GM12891 (cell line): ENCODE data around the gene TNK2.

ENCODE experiments used
- DNase-seq: peaks from one replicate; pipeline ENCODE4 v3.0.0; 2011; ENCODE audit warnings: low spot score; ENCODE audit not compliant: insufficient read length
- FAIRE-seq: peaks from 2 replicates; lab custom pipeline; 2011; peaks lifted over from hg19 to GRCh38; lab: Jason Lieb, UNC
- PAX5 ChIP-seq: IDR thresholded peaks from 2 replicates; pipeline ENCODE4 v1.6.1; 2011; ENCODE audit warnings: low read length, moderate library complexity, mild to moderate bottlenecking; ENCODE audit not compliant: insufficient read depth, severe bottlenecking
- POLR2A ChIP-seq: IDR thresholded peaks from 2 replicates; pipeline ENCODE4 v1.6.1; 2011; ENCODE audit warnings: low read depth, low read length, control low read depth
- POLR2AphosphoS5 ChIP-seq: IDR thresholded peaks from 2 replicates; pipeline ENCODE4 v1.6.1; 2011; ENCODE audit warnings: low read depth, low read length, control low read depth
- POU2F2 ChIP-seq: IDR thresholded peaks from 2 replicates; pipeline ENCODE4 v1.6.1; 2011; ENCODE audit warnings: low read depth, mild to moderate bottlenecking, control low read depth, low read length, moderate library complexity
- SPI1 ChIP-seq: IDR thresholded peaks from 2 replicates; pipeline ENCODE4 v1.6.1; 2011; ENCODE audit warnings: low read depth, low read length, control low read depth
- TAF1 ChIP-seq: IDR thresholded peaks from 2 replicates; pipeline ENCODE4 v1.6.1; 2011; ENCODE audit warnings: low read depth, low read length, control low read depth

The TNK2 gene

DNA sequence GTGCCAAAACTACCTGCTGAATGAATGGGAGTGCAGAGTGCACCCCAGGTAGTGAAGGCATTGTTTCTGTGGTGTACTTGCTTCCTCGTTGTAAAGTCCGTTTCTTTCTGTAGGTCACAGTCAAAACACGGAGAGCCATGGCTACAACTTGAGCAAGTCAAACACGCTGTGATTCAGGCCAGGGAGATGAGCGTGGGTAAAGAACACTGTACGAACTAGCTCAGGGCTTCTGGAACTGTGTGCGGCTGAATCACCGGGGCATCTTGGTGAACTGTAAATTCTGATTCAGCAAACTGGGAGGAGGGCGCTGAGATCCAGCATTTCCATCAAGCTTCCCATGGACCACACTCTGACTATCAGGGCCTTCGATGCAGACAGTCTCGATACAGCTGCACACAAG lies 5.0 kb upstream of the TNK2 start:
- FAIRE-seq (no peak), DNase-seq (no peak)
- no peak for TF ChIP-seq POLR2A
- TF ChIP-seq POU2F2, result no peak
- no peak for TF ChIP-seq SPI1

DNA sequence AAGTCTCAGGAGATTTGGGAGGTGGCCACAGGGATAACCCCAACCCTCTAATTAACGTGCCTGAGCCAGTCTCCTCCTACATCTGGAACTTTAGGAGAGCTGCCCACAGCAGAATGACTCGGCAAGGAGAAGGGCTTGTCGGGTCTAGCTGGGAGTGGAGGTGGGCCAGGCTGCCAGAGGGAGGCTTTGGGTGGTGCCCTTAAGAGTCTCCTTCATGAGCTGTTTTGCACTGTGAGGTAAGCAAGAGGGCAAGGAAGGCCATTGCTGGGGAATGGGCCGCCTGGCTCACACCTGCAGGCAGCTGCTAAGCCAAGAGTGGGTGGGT lies 3.6 kb upstream of the TNK2 start:
- DNase-seq, result no peak
- TF ChIP-seq PAX5 (no peak), POLR2AphosphoS5 (no peak), POU2F2 (no peak), TAF1 (no peak), SPI1 (no peak), POLR2A (no peak)
- no peak for FAIRE-seq

DNA sequence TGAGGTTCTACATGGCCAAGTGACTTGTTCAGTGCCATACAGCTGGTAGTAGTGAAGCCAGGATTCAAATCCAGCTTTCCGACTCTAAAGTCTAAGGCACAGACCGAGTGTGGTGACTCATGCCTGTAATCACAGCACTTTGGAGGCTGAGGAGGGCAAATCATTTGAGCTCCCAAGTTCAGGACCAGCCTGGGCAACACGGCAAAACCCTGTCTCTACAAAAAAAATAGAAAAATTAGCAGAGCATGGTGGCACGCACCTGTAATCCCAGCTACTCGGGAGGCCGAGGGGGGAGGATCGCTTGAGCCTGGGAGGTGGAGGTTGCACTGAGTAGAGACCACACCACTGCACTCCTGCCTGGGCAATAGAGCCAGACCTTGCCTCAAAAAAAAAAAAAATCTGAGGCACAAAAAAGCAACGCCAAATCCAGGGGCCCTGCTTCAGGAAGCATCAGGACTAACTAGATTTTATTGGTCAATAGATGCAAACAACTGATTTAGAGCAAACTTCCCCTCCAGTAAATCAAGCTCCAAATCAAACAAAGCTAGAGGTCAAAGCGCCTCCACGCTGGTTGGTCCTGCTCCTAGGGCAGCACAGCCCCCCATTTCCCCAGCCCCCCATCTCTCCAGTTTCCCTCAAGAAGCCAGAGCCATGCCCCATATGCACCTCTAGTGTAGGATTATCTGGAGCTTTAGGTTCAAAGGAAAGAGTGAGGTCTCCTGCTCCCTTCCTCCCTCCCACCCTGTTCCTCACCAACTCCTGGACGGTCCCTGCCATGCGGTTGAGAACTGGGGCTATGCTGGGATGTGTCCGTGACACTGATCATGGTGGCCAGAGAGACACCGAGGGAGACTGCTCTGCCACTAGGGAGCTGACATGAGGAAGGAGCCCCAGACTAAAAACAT lies 2.9 kb upstream of the TNK2 start:
- DNase-seq (no peak), FAIRE-seq (no peak)
- no peak for TF ChIP-seq POU2F2
- no peak for TF ChIP-seq TAF1
- TF ChIP-seq SPI1, result no peak
- TF ChIP-seq POLR2AphosphoS5, result no peak
- TF ChIP-seq PAX5, result no peak
- TF ChIP-seq POLR2A, result no peak

DNA sequence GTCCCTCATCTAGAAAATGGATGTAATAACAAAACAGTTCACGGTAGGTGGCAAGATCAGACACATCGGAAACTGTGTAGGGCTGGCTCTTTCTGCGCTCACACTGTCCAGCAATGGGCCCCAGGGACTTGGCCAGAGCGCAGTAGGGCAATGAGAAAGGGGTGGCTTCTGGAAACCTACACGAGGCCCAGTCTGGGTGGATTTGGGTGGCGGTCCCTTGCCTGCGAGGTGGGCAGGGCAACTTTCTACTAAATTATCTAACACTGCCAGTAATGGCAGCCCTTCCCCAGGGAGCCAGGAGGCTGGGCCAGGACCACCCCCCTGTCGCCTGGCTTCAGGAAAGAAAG lies 2.1 kb upstream of the TNK2 start:
- DNase-seq (no peak), FAIRE-seq (no peak)
- TF ChIP-seq POLR2AphosphoS5, result no peak
- TF ChIP-seq TAF1, result no peak
- no peak for TF ChIP-seq POLR2A
- TF ChIP-seq PAX5, result no peak
- no peak for TF ChIP-seq POU2F2
- TF ChIP-seq SPI1, result no peak

DNA sequence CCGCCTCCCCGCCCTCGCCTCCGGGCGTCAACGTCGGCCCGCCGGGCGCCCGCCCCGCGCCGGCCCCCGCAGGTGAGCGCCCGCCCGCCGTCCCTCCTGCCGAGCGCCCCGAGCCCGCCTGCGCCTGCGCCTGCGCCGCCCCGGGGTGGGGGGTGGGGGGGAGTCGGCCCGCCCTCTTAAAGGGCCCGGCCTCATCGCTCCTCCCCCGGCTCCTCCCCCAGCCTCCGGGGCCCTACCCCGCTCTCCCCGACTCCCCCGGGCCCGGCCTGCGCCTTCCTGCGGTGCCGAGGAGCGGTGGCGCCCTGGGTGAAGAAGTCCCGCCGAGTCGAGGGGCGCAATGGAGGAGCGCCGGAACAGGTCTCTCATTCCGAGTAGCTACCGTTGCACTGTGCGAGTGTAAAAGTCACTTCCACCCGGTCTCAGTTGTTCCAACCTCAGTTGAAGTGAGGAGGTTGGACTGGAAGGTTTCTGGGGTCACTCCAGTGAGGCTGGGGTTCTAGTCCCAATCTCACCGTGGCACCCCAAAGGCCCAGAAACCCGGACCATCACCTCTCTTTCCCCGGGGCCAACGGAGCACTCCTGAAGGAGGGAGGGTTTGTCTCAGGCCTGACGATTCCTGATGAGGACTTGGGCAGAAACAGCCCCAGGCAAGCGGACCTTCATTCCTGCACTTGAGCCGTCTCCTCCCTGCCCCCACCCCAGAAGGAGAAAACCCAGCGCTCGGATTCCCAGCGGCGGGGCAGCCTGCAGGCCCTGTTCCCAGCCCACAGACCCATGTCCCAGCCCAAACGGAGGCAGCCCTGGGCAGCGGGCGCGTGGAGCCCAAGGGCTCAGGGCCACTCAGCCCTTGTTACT lies 1.5 kb upstream of the TNK2 start:
- DNase-seq (peak; percentile 98), FAIRE-seq (no peak)
- no peak for TF ChIP-seq SPI1
- no peak for TF ChIP-seq TAF1
- TF ChIP-seq POLR2AphosphoS5, result no peak
- no peak for TF ChIP-seq POLR2A
- TF ChIP-seq PAX5, result no peak
- no peak for TF ChIP-seq POU2F2

DNA sequence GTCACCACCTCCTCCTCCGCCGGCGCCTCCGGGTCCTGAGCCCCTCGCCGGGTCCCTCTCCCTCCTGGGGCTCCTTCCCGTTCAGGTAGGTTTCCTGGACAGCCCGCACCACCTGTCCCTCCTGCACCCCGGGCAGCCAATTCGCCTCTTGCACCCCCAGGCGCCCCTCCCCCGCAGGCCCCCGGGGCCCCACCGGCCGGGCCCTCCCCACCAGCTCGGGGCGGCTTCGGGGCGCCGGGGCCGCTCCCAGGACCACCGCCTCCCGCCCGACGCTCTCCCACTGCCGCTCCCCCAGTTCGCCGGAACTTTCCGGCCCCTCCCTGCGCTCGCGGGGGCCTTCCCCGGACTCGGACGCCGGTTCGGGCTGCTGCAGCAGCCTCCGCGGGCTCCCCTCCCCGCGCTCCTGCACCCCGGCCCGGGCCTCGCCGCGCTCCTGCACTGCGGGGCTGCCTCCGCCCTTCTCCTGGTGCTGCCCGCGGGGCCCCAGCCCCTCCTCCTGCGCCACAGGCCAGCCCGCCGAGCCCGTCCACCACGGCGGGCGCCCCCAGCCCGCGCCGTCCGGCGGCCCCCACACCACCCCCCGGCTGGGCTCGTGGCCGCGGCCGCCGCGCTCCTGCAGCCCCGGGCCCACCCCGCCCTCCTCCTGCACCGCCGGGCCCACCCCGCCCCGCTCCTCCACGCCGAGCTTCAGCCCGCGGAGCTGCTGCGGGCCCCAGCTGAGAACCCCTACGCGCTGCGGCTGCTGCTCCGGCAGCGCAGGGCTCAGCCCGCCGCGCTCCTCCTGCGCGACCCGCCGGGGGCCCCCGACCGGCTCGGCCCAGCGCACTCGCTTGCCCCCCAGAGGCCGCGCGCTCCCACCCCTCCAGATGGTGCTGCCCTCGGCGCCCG lies 587 bp upstream of the TNK2 start:
- TF ChIP-seq POLR2A (no peak), SPI1 (no peak), POLR2AphosphoS5 (no peak)
- DNase-seq (no peak), FAIRE-seq (no peak)

DNA sequence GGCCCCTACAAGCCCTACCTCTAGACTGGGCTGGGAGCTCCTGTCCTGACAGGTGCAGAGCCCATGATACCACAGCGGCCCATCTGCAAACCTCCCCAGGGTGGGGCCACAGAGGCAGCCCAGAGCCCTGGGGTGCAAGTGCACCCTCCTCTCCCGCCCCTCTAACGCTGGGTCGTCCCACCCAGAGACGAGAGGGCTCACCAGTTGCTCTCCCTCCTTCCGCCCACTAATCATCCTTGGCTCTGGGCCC lies 742 bp downstream of the TNK2 start:
- TF ChIP-seq POLR2A (no peak), PAX5 (peak; percentile 36), SPI1 (no peak)
- no peak for FAIRE-seq
- DNase-seq, result no peak

DNA sequence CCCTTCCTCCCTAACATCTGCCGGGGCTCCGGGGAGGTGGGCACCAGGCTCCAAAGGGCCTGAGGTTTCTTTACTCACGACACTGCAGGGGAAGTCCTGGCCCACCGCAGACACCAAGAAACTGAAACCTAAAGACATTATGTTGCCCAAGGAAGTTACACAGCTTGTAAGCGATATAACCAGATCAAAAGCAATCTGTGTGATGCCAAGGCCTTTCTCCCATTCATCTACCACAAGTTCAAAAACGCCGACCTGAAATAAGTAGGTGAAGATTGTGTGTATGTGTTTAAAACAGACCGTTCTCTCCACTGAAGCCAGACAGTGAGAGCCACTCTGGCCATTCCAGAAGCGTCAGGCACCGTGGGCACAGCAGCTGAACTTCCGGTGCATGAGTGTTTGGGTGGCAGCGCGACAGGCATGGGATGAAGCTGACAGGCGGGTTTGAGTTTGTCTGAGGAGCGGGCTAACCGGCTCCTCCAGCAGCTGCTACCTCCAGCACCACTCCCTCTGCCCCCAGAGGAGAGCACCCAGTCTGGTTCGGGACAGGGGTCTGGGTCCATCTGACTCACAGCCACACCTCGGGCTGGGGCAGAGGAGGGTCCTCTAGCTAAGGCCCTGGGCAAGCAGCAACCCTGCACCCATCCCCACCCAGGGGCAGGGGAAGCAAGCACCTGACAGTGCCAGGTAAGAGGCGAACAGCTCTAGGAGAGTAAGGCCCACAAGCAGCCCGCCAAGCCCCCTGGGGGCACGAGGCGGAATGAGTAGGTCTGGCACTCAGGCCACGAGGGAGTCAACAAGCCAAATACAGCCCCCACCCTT lies 1.3 kb downstream of the TNK2 start:
- FAIRE-seq (peak; percentile 80), DNase-seq (no peak)
- peak; percentile 67 for TF ChIP-seq SPI1
- no peak for TF ChIP-seq PAX5

DNA sequence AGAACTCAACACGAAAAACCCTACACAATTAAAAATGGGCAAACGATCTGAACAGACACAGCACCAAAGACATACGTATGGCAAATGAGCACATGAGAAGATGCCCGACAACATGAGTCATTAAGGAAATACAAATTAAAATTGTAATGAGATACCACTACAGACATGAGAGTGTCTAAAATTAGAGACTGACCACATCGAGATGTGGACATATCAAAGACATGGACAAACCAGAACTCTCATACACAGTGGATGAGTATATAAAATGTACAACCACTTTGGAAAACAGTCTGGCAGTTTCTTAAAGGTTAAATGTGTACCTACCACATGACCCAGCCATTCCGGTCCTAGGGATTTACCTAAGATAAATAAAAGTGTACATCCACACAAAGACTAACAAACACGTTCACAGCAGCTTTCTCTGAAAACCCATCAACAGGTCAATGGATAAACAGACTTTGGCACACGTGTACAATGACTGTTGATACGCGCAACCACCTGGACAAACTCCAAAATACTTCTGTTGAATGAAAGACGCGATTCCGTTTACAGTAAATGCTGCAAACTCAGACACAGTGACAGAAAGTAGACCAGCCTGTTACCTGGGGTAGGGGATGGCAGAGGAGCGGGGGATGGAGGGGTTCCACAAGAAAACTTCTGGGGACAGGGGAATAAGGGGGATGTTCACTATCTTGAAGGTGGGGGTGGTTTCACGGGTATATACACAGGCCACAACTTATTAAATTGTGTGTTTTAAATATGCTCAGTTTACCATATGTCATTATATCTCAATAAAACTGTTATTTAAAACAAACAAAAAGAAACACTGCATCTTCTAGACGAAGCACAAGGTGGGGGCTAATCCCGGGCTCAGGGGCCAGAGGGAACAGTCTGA lies 2.1 kb downstream of the TNK2 start:
- no peak for TF ChIP-seq POLR2A
- no peak for TF ChIP-seq SPI1
- no peak for TF ChIP-seq TAF1
- no peak for TF ChIP-seq PAX5
- TF ChIP-seq POLR2AphosphoS5, result no peak
- TF ChIP-seq POU2F2, result no peak
- DNase-seq (no peak), FAIRE-seq (peak; percentile 65)
